Mammary epithelial cell (primary cell): ENCODE results near the gene CDC16.

Experiments
- EZH2 ChIP-seq: IDR thresholded peaks from 2 replicates; pipeline ENCODE4 v1.6.1; 2012; ENCODE audit warnings: low read length, inconsistent platforms, borderline replicate concordance
- TF ChIP-seq, protein P1 (sequence below), 2 donors: IDR thresholded peaks in 1 of 2; conservative IDR thresholded peaks in 1 of 2; 2 replicates each; pipeline ENCODE4 v1.5.1; 2011 to 2012; ENCODE audit warnings: inconsistent platforms in 2 of 2, low read length in 2 of 2, mild to moderate bottlenecking in 2 of 2, control low read depth in 1 of 2, low read depth in 1 of 2; ENCODE audit not compliant: insufficient read depth in 1 of 2; ENCODE audit errors: extremely low read depth in 1 of 2

DNA sequence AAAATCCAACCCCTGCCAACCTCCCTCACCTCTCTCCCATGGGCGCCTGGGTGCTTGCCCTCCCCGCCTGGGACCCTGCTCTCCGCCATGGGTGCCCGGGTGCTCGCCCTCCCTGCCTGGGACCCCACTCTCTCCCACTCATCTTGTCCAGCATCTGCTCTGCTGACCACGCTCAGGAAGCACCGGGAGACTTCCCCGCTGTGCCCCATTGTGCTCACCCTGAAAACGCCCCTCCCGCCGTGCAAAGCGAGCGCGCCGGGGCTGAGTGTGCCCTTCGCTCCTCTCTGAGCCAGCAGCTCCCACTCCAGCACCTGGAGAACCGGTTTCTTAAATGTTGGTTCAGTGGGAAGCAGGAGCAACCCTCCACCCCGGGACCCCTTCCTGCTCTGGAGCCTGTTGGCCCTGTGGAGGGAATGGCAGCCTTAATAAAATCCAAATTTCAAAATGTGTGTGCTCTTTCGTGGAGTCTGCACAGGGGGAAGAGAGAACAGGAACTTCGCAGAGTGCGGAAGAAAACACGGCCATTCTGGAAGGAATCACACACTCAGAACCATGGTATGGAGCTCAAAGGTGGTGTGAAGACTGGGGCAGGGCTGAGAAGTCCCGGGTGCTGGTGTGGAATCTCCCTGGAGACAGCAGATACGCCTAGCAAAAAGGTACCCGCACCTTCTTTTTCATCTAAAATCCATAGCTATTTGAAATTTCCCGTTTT lies 23.1 kb upstream of the CDC16 start:
- TF ChIP-seq EZH2: no peak
- TF ChIP-seq, protein P1, sequence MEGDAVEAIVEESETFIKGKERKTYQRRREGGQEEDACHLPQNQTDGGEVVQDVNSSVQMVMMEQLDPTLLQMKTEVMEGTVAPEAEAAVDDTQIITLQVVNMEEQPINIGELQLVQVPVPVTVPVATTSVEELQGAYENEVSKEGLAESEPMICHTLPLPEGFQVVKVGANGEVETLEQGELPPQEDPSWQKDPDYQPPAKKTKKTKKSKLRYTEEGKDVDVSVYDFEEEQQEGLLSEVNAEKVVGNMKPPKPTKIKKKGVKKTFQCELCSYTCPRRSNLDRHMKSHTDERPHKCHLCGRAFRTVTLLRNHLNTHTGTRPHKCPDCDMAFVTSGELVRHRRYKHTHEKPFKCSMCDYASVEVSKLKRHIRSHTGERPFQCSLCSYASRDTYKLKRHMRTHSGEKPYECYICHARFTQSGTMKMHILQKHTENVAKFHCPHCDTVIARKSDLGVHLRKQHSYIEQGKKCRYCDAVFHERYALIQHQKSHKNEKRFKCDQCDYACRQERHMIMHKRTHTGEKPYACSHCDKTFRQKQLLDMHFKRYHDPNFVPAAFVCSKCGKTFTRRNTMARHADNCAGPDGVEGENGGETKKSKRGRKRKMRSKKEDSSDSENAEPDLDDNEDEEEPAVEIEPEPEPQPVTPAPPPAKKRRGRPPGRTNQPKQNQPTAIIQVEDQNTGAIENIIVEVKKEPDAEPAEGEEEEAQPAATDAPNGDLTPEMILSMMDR (conservative IDR thresholded peaks at IDR 0.05 in 1 of 2, IDR thresholded peaks at IDR 0.05 in 1 of 2; ENCODE audit: extremely low read depth in 1 of 2, insufficient read depth in 1 of 2, low read depth in 1 of 2, low read length in 2 of 2): no peak
